Prostate gland (tissue), 1 donor: ENCODE measurements around the gene ETV6.

Source experiments
- POLR2A ChIP-seq: fragments of 450-650 bp; IDR thresholded peaks from one replicate; pipeline ENCODE4 v1.6.1; 2016; ENCODE audit warnings: antibody characterized with exemption, mild to moderate bottlenecking
- POLR2AphosphoS5 ChIP-seq: sonication (generic); formaldehyde crosslinking; IDR thresholded peaks from one replicate; pipeline ENCODE4 v1.6.1; 2017; ENCODE audit warnings: antibody characterized with exemption

DNA sequence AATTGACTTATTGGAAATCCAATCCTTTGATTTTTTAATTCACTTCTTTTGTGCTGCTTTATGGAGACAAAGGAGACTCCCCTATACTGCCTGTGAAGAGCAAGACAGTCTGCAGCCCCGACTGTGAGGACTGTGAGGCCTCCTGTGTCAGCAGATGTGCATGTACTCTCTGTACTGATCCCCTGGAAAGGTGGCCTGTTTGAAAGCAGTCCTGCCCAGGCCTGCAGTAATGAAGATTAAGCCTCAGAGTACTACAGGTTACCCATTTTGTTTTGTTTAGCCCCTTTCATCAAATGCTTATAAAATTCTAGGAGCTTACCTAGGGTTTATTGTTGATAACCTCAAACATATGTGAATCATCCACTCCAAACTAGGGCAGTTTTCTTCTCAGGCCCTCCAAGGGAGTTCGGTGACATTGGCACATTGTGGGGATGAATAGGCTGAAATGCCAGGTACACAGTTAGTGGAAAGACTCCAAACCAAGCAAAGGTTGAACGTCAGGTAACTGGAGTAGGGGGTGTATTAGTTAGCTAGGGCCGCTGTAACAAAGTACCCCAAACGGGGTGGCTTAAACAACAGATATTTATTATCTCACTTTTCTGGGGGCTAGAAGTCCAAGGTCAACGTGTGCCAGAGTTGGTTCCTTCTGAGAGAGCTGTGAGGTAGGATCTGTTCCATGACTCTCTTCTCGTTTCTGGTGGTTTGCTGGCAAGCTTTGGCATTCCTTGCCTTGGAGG lies 212.6 kb downstream of the ETV6 start:
- TF ChIP-seq POLR2AphosphoS5: no peak
- no peak for TF ChIP-seq POLR2A
